HCT116 (cell line): ENCODE results near the gene GH2. TPM values are rescaled to one million over a fixed set of nuclear protein-coding genes. Genes with fewer than 3 reads are reported as not detected.
A peak's percentile ranks its signal among the peaks of the same experiment; 100 is the strongest.

ENCODE experiments used
- ATAC-seq: fragments of 200-7000 bp; cut with Tn5 transposase; 2 replicates; pipeline ENCODE4 v1.9.1; 2020; ENCODE audit warnings: mild to moderate bottlenecking, moderate library complexity
- BruUV-seq: library from RNA; stranded (reverse); fragments of 400-500 nt; replicated peaks from 2 replicates; lab custom pipeline; 2021; lab: Mats Ljungman, UMichigan
- CTCF ChIA-PET: fragments of 300-600 bp; sonication (Branson Sonifier 250); formaldehyde crosslinking; loops from one replicate; lab custom pipeline; 2021; ENCODE audit warnings: antibody characterized with exemption; lab: Charles Lee
- POLR2A ChIA-PET: fragments of 300-600, 350-600 bp; sonication (Branson Sonifier 250); formaldehyde crosslinking; loops from one replicate; lab custom pipeline; 2021; ENCODE audit warnings: antibody characterized with exemption; lab: Charles Lee
- RAD21 ChIA-PET, 2 experiments: fragments of 300-600 bp; sonication (Branson Sonifier 250); formaldehyde crosslinking; loops; one replicate each; lab custom pipeline; 2023; ENCODE audit warnings: low total read pairs in 2 of 2; ENCODE audit not compliant: uncharacterized antibody in 2 of 2, unreplicated experiment in 2 of 2, low non-redundant PET in 1 of 2; lab: Charles Lee
- DNase-seq: peaks from one replicate; pipeline ENCODE4 v3.0.0-alpha.2; 2010; ENCODE audit warnings: low read depth, low spot score
- H2AFZ ChIP-seq: fragments of 200-600 bp; shearing (Covaris generic), sonication (generic); 2 replicates; pipeline ENCODE4 v1.6.1; 2017; ENCODE audit warnings: low read depth, mixed run types, mixed read lengths, antibody characterized with exemption, low read length; ENCODE audit not compliant: poor library complexity, severe bottlenecking
- H3K27ac ChIP-seq: 2 replicates; pipeline ENCODE4 v1.5.1; 2012; ENCODE audit warnings: low read depth, low read length
- H3K27me3 ChIP-seq: fragments of 200-600 bp; sonication (generic); 2 replicates; pipeline ENCODE4 v1.6.1; 2016; ENCODE audit warnings: mixed run types, low read length, mixed read lengths; ENCODE audit not compliant: insufficient read depth
- H3K36me3 ChIP-seq, 2 experiments: fragments of 200-500 bp in 1 of 2; fragments of 200-600 bp in 1 of 2; sonication (Bioruptor generic) in 1 of 2; sonication (generic) in 1 of 2; 2 replicates each; pipeline versions ENCODE4 v1.5.1 to v1.6.1; 2014 to 2016; ENCODE audit warnings: low read length in 2 of 2, inconsistent platforms in 1 of 2, mixed read lengths in 1 of 2, mixed run types in 1 of 2; ENCODE audit not compliant: insufficient read depth in 2 of 2, control insufficient read depth in 1 of 2
- H3K4me1 ChIP-seq, 2 experiments: fragments of 200-600 bp in 1 of 2; sonication (generic) in 1 of 2; 2 replicates each; pipeline versions ENCODE4 v1.5.1 to v1.6.1; 2012 to 2017; ENCODE audit warnings: low read length in 2 of 2, inconsistent platforms in 1 of 2, mild to moderate bottlenecking in 1 of 2, mixed read lengths in 1 of 2, mixed run types in 1 of 2, moderate library complexity in 1 of 2; ENCODE audit not compliant: insufficient read depth in 2 of 2, control insufficient read depth in 1 of 2
- H3K4me2 ChIP-seq: fragments of 200-600 bp; sonication (generic); 2 replicates; pipeline ENCODE4 v1.6.1; 2017; ENCODE audit warnings: mixed run types, low read length, mixed read lengths
- H3K4me3 ChIP-seq, 2 experiments: fragments of 200-600 bp in 1 of 2; sonication (generic) in 1 of 2; replicated peaks in 1 of 2; 2 replicates each; pipeline ENCODE4 v1.5.1; 2011 to 2016; ENCODE audit warnings: low read length in 2 of 2, control low read depth in 1 of 2, low read depth in 1 of 2, mild to moderate bottlenecking in 1 of 2, mixed read lengths in 1 of 2, mixed run types in 1 of 2
- H3K79me2 ChIP-seq: fragments of 200-600 bp; sonication (generic); 2 replicates; pipeline ENCODE4 v1.6.1; 2017; ENCODE audit warnings: mild to moderate bottlenecking, mixed run types, low read length, moderate library complexity, mixed read lengths; ENCODE audit not compliant: insufficient read depth
- H3K9ac ChIP-seq: fragments of 200-600 bp; sonication (generic); 2 replicates; pipeline ENCODE4 v1.6.1; 2016; ENCODE audit warnings: low read length, mixed read lengths
- H3K9me2 ChIP-seq: fragments of 200-600 bp; sonication (generic), shearing (Covaris generic); 2 replicates; pipeline ENCODE4 v1.6.1; 2017; ENCODE audit warnings: mixed run types, mild to moderate bottlenecking, moderate library complexity; ENCODE audit not compliant: insufficient read depth
- H3K9me3 ChIP-seq, 2 experiments: fragments of 200-500 bp in 1 of 2; fragments of 200-600 bp in 1 of 2; sonication (Bioruptor generic) in 1 of 2; sonication (generic) in 1 of 2; 2 replicates each; pipeline ENCODE4 v1.6.1; 2014 to 2017; ENCODE audit warnings: low read length in 2 of 2, mixed read lengths in 2 of 2, inconsistent platforms in 1 of 2, low read depth in 1 of 2, mild to moderate bottlenecking in 1 of 2, mixed run types in 1 of 2, moderate library complexity in 1 of 2; ENCODE audit not compliant: control insufficient read depth in 1 of 2, insufficient read depth in 1 of 2
- H4K20me1 ChIP-seq: fragments of 200-600 bp; sonication (generic), shearing (Covaris generic); 2 replicates; pipeline ENCODE4 v1.6.1; 2017; ENCODE audit warnings: mixed run types, mild to moderate bottlenecking, moderate library complexity; ENCODE audit not compliant: insufficient read depth
- CTCF ChIP-seq, 3 experiments: fragments of 200-600 bp in 1 of 3; sonication (generic) in 1 of 3; IDR thresholded peaks in 2 of 3; conservative IDR thresholded peaks in 1 of 3; 2 replicates each; pipeline ENCODE4 v1.5.1; 2012 to 2017; ENCODE audit warnings: low read depth in 2 of 3, low read length in 2 of 3, antibody characterized with exemption in 1 of 3, borderline replicate concordance in 1 of 3, control low read depth in 1 of 3, mild to moderate bottlenecking in 1 of 3, mixed read lengths in 1 of 3, mixed run types in 1 of 3, moderate library complexity in 1 of 3; ENCODE audit not compliant: insufficient read depth in 1 of 3
- ELF1 ChIP-seq: IDR thresholded peaks from 2 replicates; pipeline ENCODE4 v1.6.1; 2012; ENCODE audit warnings: low read depth, borderline replicate concordance
- EZH2phosphoT487 ChIP-seq: fragments of 200-600 bp; IDR thresholded peaks from 2 replicates; pipeline ENCODE4 v1.6.1; 2018; ENCODE audit warnings: antibody characterized with exemption, borderline replicate concordance
- FOSL1 ChIP-seq: IDR thresholded peaks from 2 replicates; pipeline ENCODE4 v1.6.1; 2012; ENCODE audit warnings: low read depth
- JUND ChIP-seq: IDR thresholded peaks from 2 replicates; pipeline ENCODE4 v1.6.1; 2012
- REST ChIP-seq: IDR thresholded peaks from 2 replicates; pipeline ENCODE4 v1.6.1; 2012; ENCODE audit warnings: low read depth
- SRF ChIP-seq: IDR thresholded peaks from 2 replicates; pipeline ENCODE4 v1.6.1; 2012; ENCODE audit warnings: low read depth
- ZFX ChIP-seq: fragments of 450-650 bp; IDR thresholded peaks from 2 replicates; pipeline ENCODE4 v1.6.1; 2017
- intact Hi-C: fragments of 100-400 bp; cut with micrococcal nuclease; formaldehyde crosslinking; loops from 2 replicates; pipeline ENCODE4 v1.10.0; 2022
- total RNA-seq: library from RNA; stranded (reverse); gene quantifications from one replicate; pipeline ENCODE4 v1.2.1, GENCODE V29; 2021; ENCODE audit not compliant: unreplicated experiment

GH2 gene
- total RNA-seq, 1 experiment from 2014 or later: not detected

DNA sequence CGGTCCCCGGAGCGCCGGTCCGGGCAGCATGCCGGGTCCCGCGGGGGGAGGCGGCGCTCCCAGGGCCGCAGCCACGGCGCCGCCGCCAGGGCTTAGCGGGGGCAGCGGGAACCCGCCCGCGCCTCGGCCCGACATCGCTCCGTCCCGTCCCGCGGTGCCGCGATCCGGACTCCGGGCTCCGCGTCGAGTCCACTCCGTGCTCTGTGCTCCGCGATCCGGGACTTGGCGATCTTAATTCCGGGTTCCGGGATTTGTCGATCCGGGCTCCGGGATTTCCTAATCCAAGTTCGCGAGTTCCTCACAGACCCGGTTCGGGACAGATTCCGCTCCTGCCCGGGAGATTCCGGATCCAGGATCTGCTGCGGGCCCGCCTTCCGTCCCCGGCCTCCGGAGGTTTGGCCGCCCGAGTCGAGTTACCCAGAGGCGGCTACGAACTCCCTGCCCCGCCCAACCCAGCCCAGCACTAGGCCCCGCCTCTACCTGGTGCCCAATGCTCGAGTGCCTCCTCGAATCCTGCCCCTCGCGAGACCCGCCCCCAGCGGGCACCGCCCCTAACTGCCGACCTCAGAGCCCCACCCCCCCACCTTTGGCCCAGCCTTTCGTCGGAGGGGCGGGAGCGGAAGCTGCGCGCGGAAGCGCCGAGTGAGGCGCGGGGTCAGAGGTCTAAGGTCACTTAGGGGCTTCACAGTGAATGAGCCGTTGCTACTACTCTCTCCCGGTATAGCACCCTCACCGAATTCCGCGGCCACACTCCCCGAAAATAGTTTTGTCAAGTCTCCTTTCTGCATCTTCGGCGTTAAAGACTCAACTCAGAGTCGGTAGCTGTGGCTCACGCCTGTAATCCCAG, 39.0 kb downstream of the GH2 start, which contains the start of gene SMARCD2 (continued):
- TF ChIP-seq FOSL1 (no peak), ZFX (peak; percentile 86), ELF1 (no peak), JUND (no peak), CTCF (IDR thresholded peaks at IDR 0.05 in 2 of 3, conservative IDR thresholded peaks at IDR 0.05 in 1 of 3; ENCODE audit: borderline replicate concordance in 1 of 3, insufficient read depth in 1 of 3, low read depth in 2 of 3, low read length in 2 of 3) (no peak), REST (no peak), SRF (no peak)
- TF ChIP-seq, all 23 proteins: peak for 5

DNA sequence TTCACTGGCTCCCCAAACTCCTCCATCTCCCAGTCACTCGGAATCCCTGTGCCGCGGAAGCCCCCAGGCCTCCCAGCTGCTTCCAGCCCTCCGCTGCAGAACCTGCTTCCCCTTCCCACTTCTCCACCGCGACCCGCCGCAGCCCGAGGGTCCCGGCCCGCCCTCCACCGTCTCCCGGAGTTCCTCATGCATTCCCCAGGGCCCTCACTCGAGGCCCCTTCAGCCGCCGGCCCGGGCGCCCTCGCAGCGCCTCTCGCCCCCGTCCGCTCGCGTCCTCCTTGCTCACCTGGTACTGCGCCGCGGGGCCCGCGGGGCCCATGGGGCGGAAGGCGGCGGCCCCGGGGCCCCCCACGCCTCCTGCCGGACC, 39.6 kb downstream of the GH2 start:
- no TSS peak for BruUV-seq
- ChIA-PET POLR2A (no interaction called here), RAD21 (no interaction called here), CTCF (interaction anchor here (1.9 kb wide), 1 partner anchor 24 kb away, joined by 6 read pairs; no protein-coding TSS in a partner anchor)
- DNase-seq (no peak), ATAC-seq (peak; percentile 15)
- H3K27ac ChIP-seq: peak overlapping the region; percentile 96
- TF ChIP-seq EZH2phosphoT487 (no peak), ZFX (peak; percentile 97)
- H3K4me3 ChIP-seq: peak overlapping the region; percentile 92 to 95
- H4K20me1 ChIP-seq: no peaks in the 10 kb centered on the region
- no peaks in the 10 kb centered on the region for H3K9me2 ChIP-seq
- peak overlapping the region; percentile 89 for H3K4me2 ChIP-seq
- H3K79me2 ChIP-seq: peaks cover 52% of the 10 kb centered on the region
- intact Hi-C loops: loop anchor here (2.0 to 5.0 kb wide), 2 partner anchors 69 to 220 kb away; partner anchors contain the start of genes CCDC47 and MAP3K3
- no peaks in the 10 kb centered on the region for H3K9me3 ChIP-seq
- no peak overlapping the region for H2AFZ ChIP-seq
- peak overlapping the region; percentile 98 for H3K9ac ChIP-seq
- peaks cover 40 to 46% of the 10 kb centered on the region in 2 experiments for H3K4me1 ChIP-seq
- peaks cover under 1 to 4% of the 10 kb centered on the region in 2 experiments; a peak in 2 of 4 replicates for H3K36me3 ChIP-seq
- no peaks in the 10 kb centered on the region for H3K27me3 ChIP-seq
